Endothelial cell of umbilical vein (primary cell): ENCODE results near the gene EPC2. TPM values are rescaled to one million over a fixed set of nuclear protein-coding genes. Genes with fewer than 3 reads are reported as not detected.

Experiments used
- BruUV-seq: library from RNA; stranded (reverse); fragments of 400-500 nt; replicated peaks from 2 replicates; lab custom pipeline; 2021; lab: Mats Ljungman, UMichigan
- CTCF ChIA-PET: fragments of 300-600, 350-600 bp; sonication (Branson Sonifier 250); formaldehyde crosslinking; loops from one replicate; lab custom pipeline; 2021; ENCODE audit warnings: antibody characterized with exemption, inconsistent platforms; lab: Charles Lee
- POLR2A ChIA-PET: fragments of 300-600, 350-600 bp; sonication (Branson Sonifier 250); formaldehyde crosslinking; loops from one replicate; lab custom pipeline; 2021; ENCODE audit warnings: antibody characterized with exemption, inconsistent platforms; lab: Charles Lee
- DNase-seq: peaks from one replicate; pipeline ENCODE4 v3.0.0-alpha.2; 2011; ENCODE audit warnings: low read depth, low spot score
- FAIRE-seq: peaks from 2 replicates; lab custom pipeline; 2011; peaks lifted over from hg19 to GRCh38; lab: Jason Lieb, UNC
- H2AFZ ChIP-seq: 2 replicates; pipeline ENCODE4 v1.6.0; 2012; ENCODE audit warnings: low read depth, low read length, control low read depth, inconsistent platforms
- H3K27ac ChIP-seq: 2 replicates; pipeline ENCODE4 v1.5.1; 2011; ENCODE audit warnings: low read depth, mild to moderate bottlenecking, control low read depth, low read length, moderate library complexity; ENCODE audit not compliant: insufficient read depth
- H3K27me3 ChIP-seq, 2 experiments: 2 replicates each; pipeline versions ENCODE4 v1.6.0 to v1.6.1; 2011; ENCODE audit warnings: low read length in 2 of 2, mixed read lengths in 1 of 2; ENCODE audit not compliant: control insufficient read depth in 2 of 2, insufficient read depth in 2 of 2
- H3K36me3 ChIP-seq, 2 experiments: 2 replicates in 1 of 2; 3 replicates in 1 of 2; pipeline ENCODE4 v1.5.1; 2011; ENCODE audit warnings: low read length in 2 of 2, mild to moderate bottlenecking in 1 of 2, moderate library complexity in 1 of 2; ENCODE audit not compliant: control insufficient read depth in 2 of 2, insufficient read depth in 2 of 2; ENCODE audit errors: extremely low read depth in 1 of 2
- H3K4me1 ChIP-seq: 3 replicates; pipeline ENCODE4 v1.5.1; 2011; ENCODE audit warnings: mild to moderate bottlenecking, low read length; ENCODE audit not compliant: control insufficient read depth, insufficient read depth; ENCODE audit errors: extremely low read depth
- H3K4me2 ChIP-seq: 2 replicates; pipeline ENCODE4 v1.6.1; 2011; ENCODE audit warnings: low read length, control low read depth, mixed read lengths; ENCODE audit not compliant: insufficient read depth
- H3K4me3 ChIP-seq, 3 experiments: fragments of 200-600 bp in 1 of 3; sonication (generic), shearing (Covaris generic) in 1 of 3; replicated peaks in 1 of 3; 2 replicates each; pipeline ENCODE4 v1.5.1; 2011 to 2016; ENCODE audit warnings: control low read depth in 3 of 3, low read length in 3 of 3, mild to moderate bottlenecking in 2 of 3, inconsistent platforms in 1 of 3, low read depth in 1 of 3, moderate library complexity in 1 of 3; ENCODE audit not compliant: insufficient read depth in 1 of 3
- H3K79me2 ChIP-seq: 2 replicates; pipeline ENCODE4 v1.6.0; 2012; ENCODE audit warnings: low read length, inconsistent platforms; ENCODE audit not compliant: control insufficient read depth, insufficient read depth
- H3K9ac ChIP-seq: replicated peaks from 2 replicates; pipeline ENCODE3; 2011; ENCODE audit warnings: low read length, control low read depth; ENCODE audit not compliant: insufficient read depth; ENCODE audit errors: extremely low read depth
- H3K9me1 ChIP-seq: replicated peaks from 3 replicates; pipeline ENCODE4 v1.6.0; 2011; ENCODE audit warnings: mild to moderate bottlenecking, low read length; ENCODE audit not compliant: control insufficient read depth, insufficient read depth; ENCODE audit errors: extremely low read depth
- H3K9me3 ChIP-seq: replicated peaks from 2 replicates; pipeline ENCODE4 v1.5.1; 2012; ENCODE audit warnings: low read length, inconsistent platforms; ENCODE audit not compliant: control insufficient read depth, insufficient read depth
- H4K20me1 ChIP-seq: replicated peaks from 2 replicates; pipeline ENCODE3; 2011; ENCODE audit warnings: mild to moderate bottlenecking, low read length; ENCODE audit not compliant: control insufficient read depth, insufficient read depth; ENCODE audit errors: extremely low read depth
- EZH2 ChIP-seq: IDR thresholded peaks from 2 replicates; pipeline ENCODE4 v1.6.1; 2012; ENCODE audit warnings: borderline replicate concordance, low read depth, mild to moderate bottlenecking, moderate library complexity, low read length, inconsistent platforms; ENCODE audit not compliant: severe bottlenecking
- GATA2 ChIP-seq: IDR thresholded peaks from 2 replicates; pipeline ENCODE4 v1.7.0; 2011; ENCODE audit warnings: low read depth, mild to moderate bottlenecking, moderate library complexity, mixed read lengths, low read length; ENCODE audit not compliant: insufficient read length, insufficient read depth
- JUN ChIP-seq: IDR thresholded peaks from 2 replicates; pipeline ENCODE4 v1.6.1; 2011; ENCODE audit warnings: borderline replicate concordance, low read depth; ENCODE audit not compliant: insufficient read length, insufficient read depth
- POLR2AphosphoS5 ChIP-seq: IDR thresholded peaks from 2 replicates; pipeline ENCODE4 v1.6.1; 2012; ENCODE audit warnings: low read depth, mild to moderate bottlenecking, control low read depth, low read length, moderate library complexity; ENCODE audit not compliant: insufficient read depth
- dilution Hi-C: fragments of 300-500 bp; cut with MboI; formaldehyde crosslinking; loops from one replicate; pipeline ENCODE4 v1.15.0; 2019; ENCODE audit warnings: low sequenced_read_pairs; ENCODE audit not compliant: extremely low pct_ligation_motif_present
- intact Hi-C: fragments of 100-400 bp; cut with micrococcal nuclease; formaldehyde crosslinking; loops from one replicate; pipeline ENCODE4 v1.10.0; 2022
- polyA plus RNA-seq, 4 experiments: library from polyadenylated mRNA; depleted of rRNA in 3 of 4; stranded (reverse) in 3 of 4; unstranded in 1 of 4; fragments of >200 nt; gene quantifications; 2 replicates each; pipeline versions ENCODE4 v1.2.1 to v1.2.3, GENCODE V29; 2011 to 2012; ENCODE audit warnings: missing spikeins in 1 of 4
- total RNA-seq: library from RNA; stranded (reverse); gene quantifications from 2 replicates; pipeline ENCODE4 v1.2.3, GENCODE V29; 2021
- TF ChIP-seq, protein P1 (sequence below): IDR thresholded peaks from 2 replicates; pipeline ENCODE4 v1.6.1; 2011; ENCODE audit not compliant: insufficient read depth, insufficient read length
- TF ChIP-seq, protein P2 (sequence below), 2 donors: IDR thresholded peaks; 1 replicate in 1 of 2; 2 replicates in 1 of 2; pipeline ENCODE4 v1.5.1; 2011; ENCODE audit warnings: low read length in 2 of 2, mild to moderate bottlenecking in 2 of 2, moderate library complexity in 2 of 2, control low read depth in 1 of 2, inconsistent platforms in 1 of 2, low read depth in 1 of 2; ENCODE audit not compliant: insufficient read depth in 1 of 2; ENCODE audit errors: extremely low read depth in 1 of 2

The EPC2 gene
- total and polyA plus RNA-seq, 2 donors (not counting 3 experiments of a cell fraction or from before 2014, with no cell fraction given) = 15.1 to 25.2 TPM

DNA sequence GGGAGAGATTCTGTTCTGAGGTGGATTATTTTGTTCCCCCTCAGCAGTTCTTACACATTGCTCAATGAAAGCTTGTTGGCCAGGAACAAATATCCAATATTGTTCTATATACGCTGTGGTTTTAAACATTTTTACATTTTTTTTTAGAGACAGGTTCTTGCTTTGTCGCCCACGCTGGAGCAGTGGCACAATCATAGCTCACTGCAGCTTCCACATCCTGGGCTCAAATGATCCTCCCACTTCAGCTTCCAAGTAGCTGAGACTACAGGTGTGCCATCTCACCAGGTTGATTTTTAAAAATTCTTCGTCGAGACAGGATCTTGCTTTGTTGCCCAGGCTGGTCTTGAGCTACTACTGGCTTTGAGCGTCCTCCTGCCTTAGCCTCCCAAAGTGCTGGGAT, 171.6 kb downstream of the EPC2 start:
- Histone ChIP-seq H3K4me1 (peaks cover 2% of the 10 kb centered on the region), H3K9me1 (no peaks in the 10 kb centered on the region), H3K36me3 (no peaks in the 10 kb centered on the region), H3K79me2 (no peaks in the 10 kb centered on the region), H3K4me3 (no peak overlapping the region), H3K27me3 (peaks cover 3 to 8% of the 10 kb centered on the region in 2 experiments), H3K27ac (no peak overlapping the region), H2AFZ (no peak overlapping the region), H3K9ac (no peak overlapping the region), H3K4me2 (no peak overlapping the region), H4K20me1 (no peaks in the 10 kb centered on the region), H3K9me3 (no peaks in the 10 kb centered on the region)
- POLR2A ChIA-PET = no interaction called here
- BruUV-seq = no TSS peak
- FAIRE-seq (no peak), DNase-seq (no peak)
- dilution Hi-C loops (no loop called here), intact Hi-C loops (no loop called here)
- no peak for TF ChIP-seq GATA2
- TF ChIP-seq EZH2 = no peak
- TF ChIP-seq, protein P1, sequence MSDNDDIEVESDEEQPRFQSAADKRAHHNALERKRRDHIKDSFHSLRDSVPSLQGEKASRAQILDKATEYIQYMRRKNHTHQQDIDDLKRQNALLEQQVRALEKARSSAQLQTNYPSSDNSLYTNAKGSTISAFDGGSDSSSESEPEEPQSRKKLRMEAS = no peak
- CTCF ChIA-PET = no interaction called here

DNA sequence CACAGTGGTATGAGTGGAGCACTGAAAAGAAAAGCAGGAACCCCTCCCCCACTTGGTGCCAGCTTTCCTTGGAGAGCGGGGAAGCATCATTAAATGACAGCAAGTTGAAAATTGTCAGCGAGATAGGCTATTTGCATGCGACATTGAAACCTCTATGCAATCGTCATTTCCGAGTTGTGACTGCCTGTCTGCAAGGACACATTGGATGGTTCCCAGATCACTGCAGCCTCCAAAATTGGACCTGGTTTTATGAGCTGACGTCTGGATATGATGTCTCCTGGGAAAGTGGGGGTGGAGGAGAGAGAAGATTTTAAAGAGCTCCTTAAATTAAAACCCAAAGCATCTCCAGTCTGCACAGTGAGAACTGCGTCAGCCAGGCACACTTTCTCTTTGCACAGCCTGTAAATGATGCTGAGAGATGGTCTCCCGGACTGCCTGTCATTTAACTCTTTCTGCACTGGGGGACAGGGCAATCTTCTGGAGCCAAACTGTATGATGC, 172.7 kb downstream of the EPC2 start:
- CTCF ChIA-PET = interaction anchor here (1.2 kb wide), 1 partner anchor 21 kb away, joined by 3 read pairs; no protein-coding TSS in a partner anchor
- H2AFZ ChIP-seq = no peak overlapping the region

More for the DNA sequence above, 172.7 kb downstream of the EPC2 start:
- H3K27ac ChIP-seq = no peak overlapping the region
- no peaks in the 10 kb centered on the region for H3K79me2 ChIP-seq
- intact Hi-C loops = no loop called here
- no peaks in the 10 kb centered on the region for H3K9me3 ChIP-seq
- no peaks in the 10 kb centered on the region for H3K36me3 ChIP-seq
- H3K27me3 ChIP-seq = peaks cover 3 to 8% of the 10 kb centered on the region in 2 experiments
- POLR2A ChIA-PET = no interaction called here
- H3K4me2 ChIP-seq = no peak overlapping the region
- H4K20me1 ChIP-seq = no peaks in the 10 kb centered on the region
- dilution Hi-C loops = no loop called here
- H3K9me1 ChIP-seq = no peaks in the 10 kb centered on the region
- DNase-seq (no peak), FAIRE-seq (no peak)
- BruUV-seq = no TSS peak
- TF ChIP-seq, protein P2, sequence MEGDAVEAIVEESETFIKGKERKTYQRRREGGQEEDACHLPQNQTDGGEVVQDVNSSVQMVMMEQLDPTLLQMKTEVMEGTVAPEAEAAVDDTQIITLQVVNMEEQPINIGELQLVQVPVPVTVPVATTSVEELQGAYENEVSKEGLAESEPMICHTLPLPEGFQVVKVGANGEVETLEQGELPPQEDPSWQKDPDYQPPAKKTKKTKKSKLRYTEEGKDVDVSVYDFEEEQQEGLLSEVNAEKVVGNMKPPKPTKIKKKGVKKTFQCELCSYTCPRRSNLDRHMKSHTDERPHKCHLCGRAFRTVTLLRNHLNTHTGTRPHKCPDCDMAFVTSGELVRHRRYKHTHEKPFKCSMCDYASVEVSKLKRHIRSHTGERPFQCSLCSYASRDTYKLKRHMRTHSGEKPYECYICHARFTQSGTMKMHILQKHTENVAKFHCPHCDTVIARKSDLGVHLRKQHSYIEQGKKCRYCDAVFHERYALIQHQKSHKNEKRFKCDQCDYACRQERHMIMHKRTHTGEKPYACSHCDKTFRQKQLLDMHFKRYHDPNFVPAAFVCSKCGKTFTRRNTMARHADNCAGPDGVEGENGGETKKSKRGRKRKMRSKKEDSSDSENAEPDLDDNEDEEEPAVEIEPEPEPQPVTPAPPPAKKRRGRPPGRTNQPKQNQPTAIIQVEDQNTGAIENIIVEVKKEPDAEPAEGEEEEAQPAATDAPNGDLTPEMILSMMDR (IDR thresholded peaks at IDR 0.05; ENCODE audit: extremely low read depth in 1 of 2, insufficient read depth in 1 of 2, low read depth in 1 of 2, low read length in 2 of 2) = no peak
- no peak for TF ChIP-seq GATA2
- no peak for TF ChIP-seq JUN
- no peak for TF ChIP-seq EZH2
- TF ChIP-seq POLR2AphosphoS5 = no peak
- peaks cover 2% of the 10 kb centered on the region for H3K4me1 ChIP-seq
- H3K4me3 ChIP-seq = no peak overlapping the region
- H3K9ac ChIP-seq = no peak overlapping the region
